Motor neuron (in vitro differentiated cells): Measurements from ENCODE around the gene CILP2. TPM values are rescaled to one million over a fixed set of nuclear protein-coding genes. Genes with fewer than 3 reads are reported as not detected.

Experiments used
- ATAC-seq, 8 experiments: fragments of 200-7000 bp; cut with Tn5 transposase; replicated peaks in 6 of 8; 2 replicates each; pipeline ENCODE4 v1.8.0; 2021; ENCODE audit warnings: mild to moderate bottlenecking in 8 of 8, moderate library complexity in 8 of 8
- H3K27ac ChIP-seq, 2 donors: fragments of 250-450 bp; sonication (Bioruptor Pico); 2 replicates each; pipeline ENCODE4 v1.9.0; 2021; ENCODE audit warnings: antibody characterized with exemption in 2 of 2, mild to moderate bottlenecking in 2 of 2, moderate library complexity in 1 of 2
- H3K4me1 ChIP-seq, 2 donors: fragments of 250-450 bp; sonication (Bioruptor Pico); replicated peaks in 1 of 2; 2 replicates each; pipeline ENCODE4 v1.6.1; 2021; ENCODE audit warnings: antibody characterized with exemption in 2 of 2, mild to moderate bottlenecking in 2 of 2, moderate library complexity in 1 of 2
- H3K4me3 ChIP-seq, 5 donors: fragments of 250-450 bp; sonication (Bioruptor Pico); 2 replicates each; pipeline ENCODE4 v1.9.0; 2021; ENCODE audit warnings: antibody characterized with exemption in 5 of 5, mild to moderate bottlenecking in 5 of 5, moderate library complexity in 4 of 5
- WGBS, 10 experiments: fragments of 450-650 bp; shearing (Covaris generic); methylation state at CpG; one replicate each; pipeline ENCODE4 v1.0.0; 2022; 5-methylcytosine and 5-hydroxymethylcytosine counted together
- in situ Hi-C, 9 experiments: fragments of 400-800 bp; cut with MboI; loops; one replicate each; pipeline ENCODE4 v1.15.0; 2021; ENCODE audit warnings: low sequenced_read_pairs in 9 of 9, low pct_unique_long_range_greater_than_20kb in 2 of 9; ENCODE audit not compliant: unreplicated experiment in 9 of 9
- total RNA-seq, 8 experiments: library from RNA; unstranded; fragments of 300-600 nt; gene quantifications; 2 replicates each; pipeline versions ENCODE4 v1.2.3 to v1.2.4, GENCODE V29; 2022

CILP2 gene, protein sequence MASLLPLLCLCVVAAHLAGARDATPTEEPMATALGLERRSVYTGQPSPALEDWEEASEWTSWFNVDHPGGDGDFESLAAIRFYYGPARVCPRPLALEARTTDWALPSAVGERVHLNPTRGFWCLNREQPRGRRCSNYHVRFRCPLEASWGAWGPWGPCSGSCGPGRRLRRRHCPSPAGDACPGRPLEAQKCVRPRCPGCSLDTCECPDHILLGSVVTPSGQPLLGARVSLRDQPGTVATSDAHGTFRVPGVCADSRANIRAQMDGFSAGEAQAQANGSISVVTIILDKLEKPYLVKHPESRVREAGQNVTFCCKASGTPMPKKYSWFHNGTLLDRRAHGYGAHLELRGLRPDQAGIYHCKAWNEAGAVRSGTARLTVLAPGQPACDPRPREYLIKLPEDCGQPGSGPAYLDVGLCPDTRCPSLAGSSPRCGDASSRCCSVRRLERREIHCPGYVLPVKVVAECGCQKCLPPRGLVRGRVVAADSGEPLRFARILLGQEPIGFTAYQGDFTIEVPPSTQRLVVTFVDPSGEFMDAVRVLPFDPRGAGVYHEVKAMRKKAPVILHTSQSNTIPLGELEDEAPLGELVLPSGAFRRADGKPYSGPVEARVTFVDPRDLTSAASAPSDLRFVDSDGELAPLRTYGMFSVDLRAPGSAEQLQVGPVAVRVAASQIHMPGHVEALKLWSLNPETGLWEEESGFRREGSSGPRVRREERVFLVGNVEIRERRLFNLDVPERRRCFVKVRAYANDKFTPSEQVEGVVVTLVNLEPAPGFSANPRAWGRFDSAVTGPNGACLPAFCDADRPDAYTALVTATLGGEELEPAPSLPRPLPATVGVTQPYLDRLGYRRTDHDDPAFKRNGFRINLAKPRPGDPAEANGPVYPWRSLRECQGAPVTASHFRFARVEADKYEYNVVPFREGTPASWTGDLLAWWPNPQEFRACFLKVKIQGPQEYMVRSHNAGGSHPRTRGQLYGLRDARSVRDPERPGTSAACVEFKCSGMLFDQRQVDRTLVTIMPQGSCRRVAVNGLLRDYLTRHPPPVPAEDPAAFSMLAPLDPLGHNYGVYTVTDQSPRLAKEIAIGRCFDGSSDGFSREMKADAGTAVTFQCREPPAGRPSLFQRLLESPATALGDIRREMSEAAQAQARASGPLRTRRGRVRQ
- total RNA-seq = 1 to 10 TPM in 2 of 8 experiments, under 1 TPM in 6; 0.37 to 1.5 (median 0.90) TPM

- H3K4me3 ChIP-seq = peak within 1 kb of the TSS; percentile 13 to 40 (median 36)
- H3K4me1 ChIP-seq = peaks cover 0 to 14% of the 10 kb centered on the region in 2 donors
- WGBS, 10 experiments = 0 to 2% methylated on average over 1 to 12 of the region's 56 CpGs; no CpG with 5 or more reads in 8 of the 10 experiments
- ATAC-seq = peak; percentile 5 to 85 (median 64)
- in situ Hi-C loops = loop anchor here in 8 of 9 experiments (10.0 to 25.0 kb wide), 2 partner anchors 99 to 107 kb away; partner anchors contain the start of genes GMIP (in 8 of the 8) and LPAR2 (in 3 of the 8)
- H3K27ac ChIP-seq = no peak within 1 kb of the TSS
Observed at GRCh38 chr19:19538061-19538784, at the start of gene CILP2. Gene CILP2, plus strand, starts transcription at chr19:19538265. Its CDS starts 85 bp downstream, at chr19:19538350.

GRCh38 chr19:19488875-19489690 lies 49.0 kb upstream of the CILP2 start:
- ATAC-seq = peak; percentile 75 to 93 (median 89)
- Histone ChIP-seq H3K27ac (peak overlapping the region; percentile 89), H3K4me3 (no peak overlapping the region), H3K4me1 (peaks cover 47 to 55% of the 10 kb centered on the region in 2 donors)
- 3 to 60% (median 26%) methylated on average over 1 to 10 of the region's 14 CpGs; no CpG with 5 or more reads in 2 of the 10 experiments for WGBS, 10 experiments
- in situ Hi-C loops = loop anchor here in 5 of 9 experiments (25.0 kb wide), 4 partner anchors 102 to 352 kb away; partner anchors contain the start of genes MEF2B (in 1 of the 5) and TMEM161A (in 1 of the 5)

- peak in 6 of 8 experiments; percentile 2 to 18 (median 9) for ATAC-seq
- Histone ChIP-seq H3K4me1 (peaks cover 43 to 51% of the 10 kb centered on the region in 2 donors), H3K27ac (peak overlapping the region; percentile 87 to 89), H3K4me3 (no peak overlapping the region)
- 69 to 100% (median 89%) methylated on average over 1 to 9 of the region's 9 CpGs; no CpG with 5 or more reads in 6 of the 10 experiments for WGBS, 10 experiments
- in situ Hi-C loops = loop anchor here in 7 of 9 experiments (10.0 to 25.0 kb wide), 7 partner anchors 103 to 353 kb away; partner anchors contain the start of genes MEF2B (in 1 of the 7) and TMEM161A (in 1 of the 7)
Observed at GRCh38 chr19:19489804-19490204, 48.3 kb upstream of the CILP2 start.

- H3K4me1 ChIP-seq = peaks cover 38 to 46% of the 10 kb centered on the region in 2 donors
- peak overlapping the region; percentile 87 to 89 for H3K27ac ChIP-seq
- in situ Hi-C loops = loop anchor here in 7 of 9 experiments (10.0 to 25.0 kb wide), 7 partner anchors 103 to 353 kb away; partner anchors contain the start of genes MEF2B (in 1 of the 7) and TMEM161A (in 1 of the 7)
- H3K4me3 ChIP-seq = no peak overlapping the region
- ATAC-seq = peak; percentile 10 to 65 (median 18)
- WGBS, 10 experiments = 5 to 64% (median 30%) methylated on average over 1 to 13 of the region's 20 CpGs; no CpG with 5 or more reads in 1 of the 10 experiments
Observed at GRCh38 chr19:19490214-19490968, 47.7 kb upstream of the CILP2 start.

- Histone ChIP-seq H3K4me3 (no peak overlapping the region), H3K27ac (no peak overlapping the region), H3K4me1 (peaks cover 30 to 37% of the 10 kb centered on the region in 2 donors)
- in situ Hi-C loops = loop anchor here in 7 of 9 experiments (10.0 to 25.0 kb wide), 7 partner anchors 104 to 354 kb away; partner anchors contain the start of genes MEF2B (in 1 of the 7) and TMEM161A (in 1 of the 7)
- ATAC-seq = no peak
- 50 to 100% (median 92%) methylated on average over 1 to 6 of the region's 15 CpGs; no CpG with 5 or more reads in 1 of the 10 experiments for whole genome bisulfite sequencing, 10 experiments
Observed at GRCh38 chr19:19491321-19492025, 46.6 kb upstream of the CILP2 start.

- Histone ChIP-seq H3K4me3 (no peak overlapping the region), H3K4me1 (peaks cover 30 to 31% of the 10 kb centered on the region in 2 donors), H3K27ac (no peak overlapping the region)
- 70 to 100% (median 88%) methylated on average over 2 to 12 of the region's 21 CpGs; no CpG with 5 or more reads in 4 of the 10 experiments for WGBS, 10 experiments
- no peak for ATAC-seq
- in situ Hi-C loops = loop anchor here in 7 of 9 experiments (10.0 to 25.0 kb wide), 7 partner anchors 105 to 355 kb away; partner anchors contain the start of genes MEF2B (in 1 of the 7) and TMEM161A (in 1 of the 7)
Observed at GRCh38 chr19:19492026-19492610, 45.9 kb upstream of the CILP2 start.

- H3K4me3 ChIP-seq = no peak overlapping the region
- H3K27ac ChIP-seq = no peak overlapping the region
- H3K4me1 ChIP-seq = peaks cover 13% of the 10 kb centered on the region in 2 donors
- ATAC-seq = no peak
- in situ Hi-C loops = loop anchor here in 7 of 9 experiments (10.0 to 25.0 kb wide), 7 partner anchors 107 to 357 kb away; partner anchors contain the start of genes MEF2B (in 1 of the 7) and TMEM161A (in 1 of the 7)
- 90 to 100% (median 95%) methylated on average over 1 to 4 of the region's 15 CpGs; no CpG with 5 or more reads in 6 of the 10 experiments for WGBS, 10 experiments
Observed at GRCh38 chr19:19493841-19494546, 44.1 kb upstream of the CILP2 start.

- WGBS, 10 experiments = 82 to 100% (median 95%) methylated on average over 1 to 10 of the region's 30 CpGs; no CpG with 5 or more reads in 3 of the 10 experiments
- in situ Hi-C loops = loop anchor here in 7 of 9 experiments (10.0 to 25.0 kb wide), 7 partner anchors 109 to 359 kb away; partner anchors contain the start of genes MEF2B (in 1 of the 7) and TMEM161A (in 1 of the 7)
- ATAC-seq = peak in 2 of 8 experiments; percentile 25 to 39
Observed at GRCh38 chr19:19495614-19496603, 42.2 kb upstream of the CILP2 start.

More at GRCh38 chr19:19495614-19496603, 42.2 kb upstream of the CILP2 start:
- H3K27ac ChIP-seq = no peak overlapping the region
- no peak overlapping the region for H3K4me3 ChIP-seq
- H3K4me1 ChIP-seq = no peaks in the 10 kb centered on the region
